Midbrain (tissue), 1 donor: ENCODE results near the gene MAP3K6.
"Not testable (repeated sequence)": the region's sequence is repeated elsewhere in the genome, so short reads cannot be mapped to it uniquely, and the experiment has no call there.

Experiments
- DNase-seq: peaks from one replicate; lab custom pipeline; 2025; lab: John Stamatoyannopoulos, UW

Gene MAP3K6

DNA sequence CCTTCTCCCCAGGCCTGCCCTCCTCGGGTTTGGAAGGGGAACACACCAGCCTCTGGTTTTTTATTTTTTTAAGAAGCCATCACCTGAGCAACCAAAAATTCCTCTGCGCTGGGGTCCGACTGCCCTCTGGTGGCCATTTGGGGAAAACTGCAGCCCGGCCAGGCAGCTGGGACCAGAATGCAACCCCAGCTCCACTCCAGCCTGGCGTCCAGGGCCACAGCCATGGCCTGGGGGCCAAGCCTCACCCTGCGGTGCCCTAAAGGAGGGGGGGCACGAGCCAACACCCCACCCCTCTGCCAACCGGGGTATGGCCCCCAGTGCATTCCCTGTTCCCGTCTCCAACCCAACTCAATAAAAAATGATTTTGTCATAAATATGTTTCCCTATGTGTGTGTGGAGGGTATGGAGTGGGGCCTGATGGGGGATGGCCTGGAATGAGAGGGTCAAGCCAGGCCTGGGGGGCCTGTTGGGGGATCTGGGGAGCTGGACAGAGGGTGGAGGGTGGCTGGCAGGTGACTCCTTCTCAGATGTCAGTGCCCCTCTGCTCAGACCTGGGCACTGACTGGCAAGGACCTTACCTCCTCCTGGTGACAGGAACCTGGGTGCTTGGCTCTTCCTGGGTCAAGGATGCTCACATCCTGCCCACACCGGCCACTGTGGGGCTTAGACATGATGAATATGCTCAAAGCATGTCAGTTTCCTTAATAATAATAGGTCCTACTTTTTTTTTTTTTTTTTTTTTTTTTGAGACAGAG lies 28.9 kb upstream of the MAP3K6 start:
- peak; percentile 65 for DNase-seq

DNA sequence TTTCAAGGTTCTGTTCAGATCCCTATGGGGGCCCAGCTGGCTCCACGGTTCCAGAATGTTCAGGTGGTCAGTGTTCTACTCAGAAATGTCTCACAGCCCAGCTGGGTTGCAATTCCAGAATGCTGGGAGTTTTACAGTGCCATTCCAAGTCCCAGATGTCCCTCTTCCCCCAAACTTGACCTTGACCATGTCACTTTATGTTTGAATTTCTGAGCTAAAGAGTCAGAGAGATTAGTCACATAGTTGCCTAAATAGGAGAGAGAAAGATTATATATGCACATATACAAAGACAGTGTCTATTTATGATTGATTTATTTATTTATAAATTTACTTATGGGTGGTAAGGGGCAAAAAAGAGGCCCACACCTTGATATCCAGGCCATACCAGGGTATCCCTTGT lies 28.2 kb upstream of the MAP3K6 start:
- no peak for DNase-seq

DNA sequence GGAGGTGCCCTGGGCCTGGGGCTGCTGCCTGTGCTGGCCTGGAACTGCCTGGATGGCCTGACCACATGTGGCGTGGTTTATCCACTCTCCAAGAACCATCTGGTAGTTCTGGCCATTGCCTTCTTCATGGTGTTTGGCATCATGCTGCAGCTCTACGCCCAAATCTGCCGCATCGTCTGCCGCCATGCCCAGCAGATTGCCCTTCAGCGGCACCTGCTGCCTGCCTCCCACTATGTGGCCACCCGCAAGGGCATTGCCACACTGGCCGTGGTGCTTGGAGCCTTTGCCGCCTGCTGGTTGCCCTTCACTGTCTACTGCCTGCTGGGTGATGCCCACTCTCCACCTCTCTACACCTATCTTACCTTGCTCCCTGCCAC lies 27.5 kb upstream of the MAP3K6 start:
- DNase-seq: no peak

DNA sequence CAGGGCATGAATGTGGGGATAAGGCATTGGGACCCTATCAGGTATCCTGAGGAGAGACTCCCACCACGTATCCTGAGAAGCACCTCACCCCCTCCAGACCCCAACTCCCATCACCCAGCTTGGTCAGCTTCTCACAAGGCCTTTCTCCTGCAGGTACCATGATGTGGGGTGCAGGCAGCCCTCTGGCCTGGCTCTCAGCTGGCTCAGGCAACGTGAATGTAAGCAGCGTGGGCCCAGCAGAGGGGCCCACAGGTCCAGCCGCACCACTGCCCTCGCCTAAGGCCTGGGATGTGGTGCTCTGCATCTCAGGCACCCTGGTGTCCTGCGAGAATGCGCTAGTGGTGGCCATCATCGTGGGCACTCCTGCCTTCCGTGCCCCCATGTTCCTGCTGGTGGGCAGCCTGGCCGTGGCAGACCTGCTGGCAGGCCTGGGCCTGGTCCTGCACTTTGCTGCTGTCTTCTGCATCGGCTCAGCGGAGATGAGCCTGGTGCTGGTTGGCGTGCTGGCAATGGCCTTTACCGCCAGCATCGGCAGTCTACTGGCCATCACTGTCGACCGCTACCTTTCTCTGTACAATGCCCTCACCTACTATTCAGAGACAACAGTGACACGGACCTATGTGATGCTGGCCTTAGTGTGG lies 27.0 kb upstream of the MAP3K6 start:
- no peak for DNase-seq

DNA sequence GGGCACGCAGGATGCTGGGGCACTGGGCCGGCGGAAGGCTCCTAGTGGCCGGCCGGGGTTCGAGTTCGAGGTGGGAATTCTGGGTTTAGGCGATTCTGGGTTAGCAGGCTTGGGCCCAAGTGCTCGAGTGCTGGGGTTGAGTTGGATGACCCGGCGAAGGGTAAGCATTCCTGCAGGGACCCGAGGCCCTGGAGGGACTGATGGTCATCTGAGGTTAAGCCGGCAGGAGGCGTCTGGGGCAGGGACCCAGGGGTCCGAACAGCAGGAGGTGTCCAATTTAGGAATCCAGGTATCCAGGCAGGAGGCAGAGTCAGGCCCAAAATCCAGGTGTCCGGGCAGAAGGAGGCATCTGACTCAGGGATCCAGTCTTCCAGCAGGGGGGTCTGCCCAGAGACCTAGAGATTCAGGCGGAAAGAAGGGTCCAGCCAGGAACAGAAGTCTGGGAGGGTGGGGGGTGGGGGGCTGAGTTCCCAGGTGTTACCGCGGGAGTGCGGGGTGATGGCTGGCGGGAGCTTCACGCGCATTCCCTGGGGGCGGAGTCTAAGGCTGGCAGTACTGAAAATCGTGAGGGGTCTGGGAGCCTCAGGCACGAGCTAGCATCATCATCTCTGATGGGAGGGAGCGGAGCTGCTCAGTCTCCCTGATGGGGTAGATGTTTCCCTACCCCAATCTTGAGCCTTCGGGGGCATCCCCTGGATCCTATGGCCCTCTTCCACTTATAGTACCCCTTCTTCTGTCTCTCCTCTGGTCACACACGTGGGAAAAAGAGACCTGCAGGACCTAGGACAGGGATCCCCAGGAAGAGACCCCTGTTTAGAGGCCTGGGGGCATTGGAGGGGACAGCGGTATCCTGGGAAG lies 26.2 kb upstream of the MAP3K6 start:
- no peak for DNase-seq

DNA sequence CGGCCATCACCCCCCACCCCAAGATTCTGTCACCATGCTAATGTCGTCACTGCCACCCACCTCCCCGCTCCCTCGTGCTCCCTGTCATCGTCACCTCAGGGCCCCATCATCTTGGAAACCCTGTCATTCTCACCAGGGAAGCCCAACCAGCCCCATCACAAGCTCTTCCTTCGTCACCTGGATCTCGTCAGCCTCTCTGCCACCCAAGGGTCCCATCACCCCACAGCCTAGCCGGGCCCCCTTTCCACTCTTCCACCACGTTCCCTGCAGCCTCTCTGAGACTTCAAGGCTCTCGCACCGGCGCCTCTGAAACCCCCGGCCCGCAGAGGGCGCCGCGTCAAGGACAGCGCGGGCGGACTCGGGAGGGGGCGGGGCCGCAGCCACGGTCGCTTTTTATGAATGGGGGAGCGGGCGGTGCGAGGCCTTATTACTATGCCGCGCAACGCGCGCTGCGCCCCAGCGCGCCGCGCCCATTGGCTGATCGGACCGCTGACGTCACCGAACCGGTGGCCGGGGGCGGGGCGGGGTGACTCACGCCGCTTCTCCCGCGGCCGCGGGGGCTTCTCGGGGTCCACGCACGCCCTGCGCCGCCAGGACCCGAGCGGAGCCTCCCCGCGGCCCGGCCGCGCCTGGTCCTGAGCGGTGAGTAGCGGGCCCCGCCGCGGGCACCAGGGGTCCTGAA lies 25.5 kb upstream of the MAP3K6 start, which contains the start of gene GPR3:
Gene GPR3 (plus strand): TSS at position 527 of the 682 bp plus-strand sequence. CDS start 1,177 bp downstream, outside the sequence.
- DNase-seq: peak; percentile 90

DNA sequence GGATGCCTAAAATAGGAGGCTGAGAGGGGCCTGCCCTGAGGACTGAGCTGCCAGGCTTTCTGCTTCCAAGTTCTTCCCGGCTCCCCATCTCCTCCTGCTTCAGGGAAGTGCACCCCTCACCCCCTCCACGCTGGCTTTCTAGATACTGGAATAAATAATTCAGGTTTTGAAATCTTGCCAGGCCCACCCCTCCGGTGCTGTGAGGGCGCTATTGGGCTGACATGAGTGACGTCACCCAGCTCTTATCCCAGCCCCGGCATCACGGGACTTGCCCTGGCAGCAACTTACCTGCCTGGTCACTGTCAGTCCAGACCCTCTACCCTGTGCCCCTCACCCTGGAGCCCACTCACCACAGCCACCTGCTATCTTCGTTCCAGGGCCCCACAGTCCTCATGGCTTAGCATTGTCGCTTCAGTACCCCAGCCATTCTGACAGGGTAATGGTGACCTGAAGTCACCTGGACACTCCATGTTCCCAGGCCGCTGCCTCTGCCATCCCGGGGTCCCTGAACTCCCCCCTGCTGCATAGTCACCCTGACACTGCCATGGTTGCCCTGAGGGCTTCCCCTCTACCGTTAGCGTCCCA lies 24.8 kb upstream of the MAP3K6 start:
- DNase-seq: peak; percentile 36

DNA sequence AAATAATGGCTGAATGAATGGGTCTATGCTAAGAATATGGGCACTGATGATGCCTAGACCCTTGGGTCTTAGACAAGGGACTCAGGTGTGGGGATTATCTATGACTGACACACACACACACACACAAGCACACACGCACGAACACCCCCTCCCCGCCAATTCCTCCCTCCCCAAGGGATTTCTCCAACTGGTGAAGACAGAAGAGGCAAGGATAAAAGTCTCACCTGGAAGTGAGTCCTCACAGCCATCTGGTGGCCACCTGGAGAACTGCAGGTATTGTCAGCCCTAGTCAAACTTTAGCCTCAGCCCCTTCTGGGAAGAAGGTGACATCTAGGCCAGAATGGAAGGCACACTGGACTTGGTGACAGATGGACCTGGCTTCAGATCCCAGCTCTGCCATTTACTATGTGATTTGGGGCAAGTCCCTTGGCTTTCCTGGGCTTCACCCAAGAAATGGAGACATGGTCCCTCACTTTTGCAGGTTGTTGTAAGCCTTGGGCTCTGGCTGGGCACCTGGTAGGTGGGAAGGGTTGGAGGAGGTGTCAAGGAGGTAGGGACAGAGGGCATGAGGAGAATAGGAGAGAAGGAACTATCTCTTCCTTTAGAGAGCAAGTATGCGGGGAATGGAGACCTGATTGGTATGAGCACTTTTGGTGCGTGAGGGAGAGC lies 21.7 kb upstream of the MAP3K6 start:
- no peak for DNase-seq

DNA sequence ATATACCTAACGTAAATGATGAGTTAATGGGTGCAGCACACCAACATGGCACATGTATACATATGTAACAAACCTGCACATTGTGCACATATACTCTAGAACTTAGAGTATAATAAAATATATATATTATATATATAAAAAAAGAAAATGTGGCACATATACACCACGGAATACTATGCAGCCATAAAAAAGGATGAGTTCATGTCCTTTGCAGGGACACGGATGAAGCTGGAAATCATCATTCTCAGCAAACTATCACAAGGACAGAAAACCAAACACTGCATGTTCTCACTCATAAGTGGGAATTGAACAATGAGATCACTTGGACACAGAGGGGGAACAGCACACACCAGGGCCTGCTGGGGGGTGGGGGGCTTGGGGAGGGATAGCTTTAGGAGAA lies 18.0 kb upstream of the MAP3K6 start:
- DNase-seq: not testable (repeated sequence)

DNA sequence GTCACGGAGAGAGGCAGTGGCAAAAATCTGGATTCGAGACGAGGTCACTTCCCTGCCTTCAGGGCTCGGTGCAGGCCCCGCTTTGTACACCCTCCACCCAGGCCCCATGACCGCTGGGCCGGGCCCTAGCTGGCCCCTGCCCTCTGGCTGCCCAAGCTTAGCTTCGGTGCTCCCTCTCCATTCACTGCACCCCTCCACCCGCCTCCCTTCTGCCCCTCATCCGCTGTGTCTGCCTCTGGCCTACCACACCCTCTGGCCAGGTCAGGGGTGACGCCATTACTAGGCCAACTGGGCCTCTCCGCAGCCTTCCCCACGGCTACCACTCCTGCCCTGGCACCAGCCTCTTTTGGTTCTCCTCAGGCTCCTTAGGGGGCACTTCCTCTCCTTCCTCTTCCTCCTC lies 16.9 kb upstream of the MAP3K6 start:
- no peak for DNase-seq

DNA sequence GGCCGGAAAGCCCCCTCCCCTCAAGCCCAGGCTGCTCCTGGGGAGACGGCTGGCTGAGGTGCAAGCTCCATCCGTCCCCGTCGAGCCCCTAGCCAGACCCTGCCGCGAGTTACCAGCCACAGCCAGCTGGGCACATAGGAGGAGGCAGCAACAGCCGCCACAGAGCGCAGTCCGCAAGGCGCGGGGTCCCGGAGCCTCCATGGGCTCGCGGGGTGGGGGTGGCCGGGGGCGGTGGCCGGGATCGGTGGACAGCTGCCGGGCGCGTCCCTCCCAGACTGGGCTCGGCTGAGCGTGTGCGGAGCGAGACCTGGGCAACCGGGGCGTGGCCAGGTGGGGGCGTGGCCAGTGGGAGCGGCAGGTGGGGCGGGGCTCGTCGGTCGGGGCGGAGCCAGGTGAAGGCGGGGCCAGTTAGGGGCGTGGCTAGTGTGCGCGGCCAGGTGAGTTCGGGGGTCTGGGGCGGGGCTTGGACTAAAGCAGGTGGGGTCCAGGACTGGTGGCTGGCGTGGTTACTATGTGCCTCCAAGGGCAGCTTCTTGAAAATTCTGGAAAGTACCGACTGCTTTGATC lies 16.4 kb upstream of the MAP3K6 start, which contains the start of gene CD164L2:
Gene CD164L2 (minus strand): TSS at position 295 of the 567 bp plus-strand sequence. CDS start 94 bp downstream, at position 201.
- no peak for DNase-seq

DNA sequence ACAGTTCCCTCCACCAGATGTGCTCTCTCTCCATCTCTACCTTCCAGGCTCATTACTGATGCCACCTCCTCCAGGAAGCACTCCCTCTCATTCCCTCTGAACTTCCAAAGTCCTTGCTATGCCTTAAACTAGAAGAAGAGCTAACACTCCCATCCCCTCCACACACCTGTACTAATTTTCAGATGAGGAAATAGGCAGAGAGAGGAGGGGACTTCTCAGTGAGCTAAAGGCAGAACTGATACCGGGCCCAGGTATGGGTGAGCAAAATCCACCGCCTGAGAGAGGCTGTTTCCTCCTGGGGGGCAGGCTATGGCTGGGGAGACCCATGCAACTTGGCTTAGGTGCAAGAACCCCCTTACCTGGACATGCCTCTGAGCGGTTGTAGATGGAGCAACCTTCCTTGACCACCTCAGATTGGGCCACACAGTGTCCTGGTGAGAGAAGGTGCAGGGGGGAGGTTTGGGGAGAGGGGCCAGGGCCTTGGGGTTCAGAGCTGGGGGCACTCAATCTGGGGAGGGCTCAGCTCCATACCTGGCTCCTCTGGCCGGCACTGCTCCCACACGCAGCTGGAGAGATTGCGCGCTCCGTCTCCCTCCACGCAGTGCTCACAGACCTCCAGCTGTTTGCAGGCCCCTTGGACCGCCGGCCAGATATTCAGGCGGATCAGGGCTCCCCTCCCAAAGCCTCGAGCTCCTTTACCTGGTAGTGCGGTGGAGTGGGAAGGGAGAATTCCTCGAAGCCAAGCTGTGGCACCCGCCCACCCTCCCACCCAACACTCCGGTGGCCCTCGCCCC lies 15.4 kb upstream of the MAP3K6 start:
- DNase-seq: no peak

DNA sequence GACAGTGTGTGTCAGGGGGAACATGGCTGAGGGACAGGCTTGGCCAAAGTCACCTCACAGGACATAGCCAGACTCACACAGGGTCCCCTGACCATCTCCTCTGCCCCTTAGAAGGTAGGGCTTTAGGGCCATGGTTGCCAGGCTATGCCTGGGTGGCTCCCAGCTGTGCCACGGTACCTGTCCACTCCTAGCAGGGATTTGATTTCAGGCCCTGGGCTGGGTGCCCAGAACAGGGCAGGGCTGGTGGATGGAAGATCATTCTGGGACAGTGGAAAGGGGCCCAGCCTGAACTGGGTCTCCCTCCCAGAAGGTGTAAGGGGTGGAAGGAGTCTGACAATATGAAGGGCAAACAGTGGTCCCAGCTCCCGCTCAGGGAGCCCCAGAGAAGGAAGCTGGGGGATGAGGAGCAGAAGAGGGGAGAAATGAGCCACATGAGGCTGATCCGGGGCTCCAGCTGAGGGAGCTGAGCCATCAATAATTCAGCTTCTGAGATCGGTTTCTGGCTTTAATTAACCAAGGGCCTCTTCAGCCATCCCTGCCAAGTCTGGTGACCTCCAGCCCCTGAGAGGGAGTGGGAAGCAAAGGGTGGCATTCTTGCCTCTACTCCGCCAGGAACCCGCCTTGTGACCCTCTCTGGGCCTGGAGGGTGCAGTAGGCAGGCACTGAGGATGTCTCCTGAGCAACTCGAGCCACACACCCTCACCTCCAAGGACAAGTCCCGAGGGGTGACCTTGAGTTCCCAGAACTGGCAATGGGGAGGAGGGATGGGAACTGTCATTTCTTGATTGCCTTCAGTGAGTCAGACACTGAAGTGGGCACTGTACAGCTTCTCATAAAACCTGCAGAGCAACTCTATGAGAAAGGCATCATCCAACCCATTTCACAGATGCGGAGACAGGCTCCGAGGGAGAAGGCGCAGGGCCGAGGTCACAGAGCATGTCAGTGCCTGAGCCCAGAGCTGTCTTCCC lies 14.3 kb upstream of the MAP3K6 start:
- DNase-seq: no peak

DNA sequence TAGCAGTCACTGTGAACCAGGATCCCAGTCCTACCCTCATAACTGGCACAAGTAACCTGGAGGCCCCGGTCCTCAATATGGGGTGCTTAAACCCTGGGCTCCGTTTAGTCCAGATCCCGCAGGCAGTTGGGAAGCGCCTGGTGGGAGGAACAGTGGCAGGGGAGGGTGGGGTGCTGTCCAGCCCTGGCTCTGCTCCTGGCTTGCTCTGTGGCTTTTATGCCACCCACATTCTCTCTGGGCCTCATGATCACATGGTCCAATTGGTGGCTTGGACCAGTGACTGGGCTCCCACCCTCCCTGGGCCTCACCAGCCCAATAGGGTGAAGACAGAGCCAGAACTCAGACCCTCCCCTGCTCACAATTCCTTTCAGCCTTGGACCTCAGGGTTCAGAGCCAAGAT lies 13.5 kb upstream of the MAP3K6 start:
- DNase-seq: no peak

DNA sequence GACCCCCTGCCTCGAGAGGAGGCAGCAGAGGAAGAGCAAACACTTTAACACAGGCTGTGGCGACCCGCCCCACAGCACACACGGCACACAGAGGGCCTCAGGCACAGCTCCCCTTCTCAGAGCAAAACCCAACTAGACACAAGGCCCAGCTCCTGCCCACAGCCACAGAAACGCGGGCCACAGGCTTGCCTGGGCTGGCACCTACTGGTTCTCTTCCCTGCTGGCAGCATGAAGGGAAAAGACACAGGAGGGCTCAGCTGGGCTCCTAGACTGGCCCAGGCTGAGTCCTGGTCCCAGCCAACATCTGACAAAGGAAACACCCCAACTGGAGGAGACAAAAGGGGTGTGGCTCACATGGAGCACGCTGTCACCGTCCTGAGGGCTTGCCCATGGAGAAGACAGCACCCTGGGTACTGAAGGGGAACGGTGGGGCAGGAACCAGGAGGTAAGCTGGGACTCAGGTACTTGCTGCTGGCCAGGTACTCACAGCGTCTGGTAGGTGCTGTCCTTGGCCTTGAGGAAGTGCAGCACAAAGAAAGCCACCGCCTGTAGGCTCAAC lies 12.9 kb upstream of the MAP3K6 start:
- DNase-seq: no peak

DNA sequence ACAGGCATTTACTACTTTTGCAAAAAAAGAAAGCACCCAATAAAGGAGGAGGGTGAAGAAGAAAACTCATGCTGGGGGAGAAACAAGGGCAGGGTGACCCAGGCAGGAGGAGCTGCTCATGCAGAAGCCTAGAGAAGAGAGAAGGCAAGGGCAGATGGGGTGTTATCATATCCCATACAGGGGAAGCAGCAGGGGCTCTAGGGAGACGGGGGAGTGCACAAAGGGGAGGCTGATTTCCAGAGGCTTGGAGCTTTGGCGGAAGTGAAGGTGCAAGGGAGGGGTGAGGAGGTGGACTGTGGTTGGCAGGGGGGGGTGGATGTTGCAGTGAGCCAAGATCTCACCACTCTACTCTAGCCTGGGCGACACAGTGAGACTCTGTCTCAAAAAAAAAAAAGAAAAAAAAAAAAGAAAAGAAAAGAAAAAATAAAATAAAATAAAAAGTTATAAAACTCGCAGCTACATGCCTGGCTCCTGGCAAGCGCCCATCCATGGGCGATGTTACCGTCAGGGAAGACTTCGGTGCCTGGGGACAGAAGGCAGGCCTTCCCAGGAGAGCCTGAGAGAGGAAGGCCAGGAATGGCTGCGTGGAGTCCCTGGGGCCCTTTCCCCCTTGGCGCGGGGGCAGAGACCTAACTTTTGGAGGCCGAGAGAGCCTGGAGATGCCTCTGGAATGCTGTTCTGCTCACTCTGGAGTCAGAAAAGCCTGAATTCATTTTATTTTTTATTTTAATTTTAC lies 11.2 kb upstream of the MAP3K6 start:
- DNase-seq: no peak

DNA sequence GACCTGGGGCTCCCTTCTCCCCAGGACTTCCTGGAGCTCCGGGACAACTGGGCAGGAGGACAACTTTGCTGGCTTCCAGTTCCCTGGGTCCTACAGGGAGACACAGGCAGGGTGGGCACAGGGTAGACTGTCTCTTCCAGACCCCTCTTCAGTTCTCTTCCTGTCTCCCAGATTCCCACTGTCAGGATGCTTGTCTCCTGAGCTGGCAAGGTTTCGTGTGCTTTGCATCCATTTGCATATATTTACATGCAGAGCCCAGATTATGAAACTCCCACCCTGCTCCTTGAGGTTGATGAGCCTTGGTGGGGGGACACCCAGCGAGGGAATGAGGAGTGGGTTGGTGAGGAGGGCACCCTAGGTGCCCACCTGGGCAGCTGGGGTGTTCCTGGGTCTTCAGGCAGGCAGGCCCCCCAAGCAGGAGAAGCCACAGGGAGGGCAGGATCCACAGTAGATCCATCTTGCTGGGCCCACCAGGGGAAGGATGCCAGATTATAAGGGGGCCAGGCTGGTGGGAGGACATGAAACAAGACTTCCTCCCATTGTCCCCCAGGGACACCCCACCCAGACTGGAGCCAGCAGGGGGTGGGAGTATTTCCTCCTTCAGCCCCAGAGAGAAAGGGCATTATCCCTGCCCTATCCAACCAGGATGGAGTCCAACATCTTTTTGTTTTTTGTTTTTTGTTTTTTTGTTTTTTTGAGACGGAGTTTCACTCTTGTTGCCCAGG lies 7.8 kb upstream of the MAP3K6 start, which contains the start of gene FCN3:
Gene FCN3 (minus strand): TSS at position 463 of the 725 bp plus-strand sequence. CDS start 6 bp downstream, at position 457.
- DNase-seq: no peak
